DMS114 treated with DMSO at 0.1 percent for 48 hours (cell line): ENCODE results near the gene GOLIM4.

Experiments used
- DNase-seq: peaks from one replicate; lab custom pipeline; 2025; ENCODE audit not compliant: unreplicated experiment; lab: John Stamatoyannopoulos, UW

GOLIM4 gene

DNA sequence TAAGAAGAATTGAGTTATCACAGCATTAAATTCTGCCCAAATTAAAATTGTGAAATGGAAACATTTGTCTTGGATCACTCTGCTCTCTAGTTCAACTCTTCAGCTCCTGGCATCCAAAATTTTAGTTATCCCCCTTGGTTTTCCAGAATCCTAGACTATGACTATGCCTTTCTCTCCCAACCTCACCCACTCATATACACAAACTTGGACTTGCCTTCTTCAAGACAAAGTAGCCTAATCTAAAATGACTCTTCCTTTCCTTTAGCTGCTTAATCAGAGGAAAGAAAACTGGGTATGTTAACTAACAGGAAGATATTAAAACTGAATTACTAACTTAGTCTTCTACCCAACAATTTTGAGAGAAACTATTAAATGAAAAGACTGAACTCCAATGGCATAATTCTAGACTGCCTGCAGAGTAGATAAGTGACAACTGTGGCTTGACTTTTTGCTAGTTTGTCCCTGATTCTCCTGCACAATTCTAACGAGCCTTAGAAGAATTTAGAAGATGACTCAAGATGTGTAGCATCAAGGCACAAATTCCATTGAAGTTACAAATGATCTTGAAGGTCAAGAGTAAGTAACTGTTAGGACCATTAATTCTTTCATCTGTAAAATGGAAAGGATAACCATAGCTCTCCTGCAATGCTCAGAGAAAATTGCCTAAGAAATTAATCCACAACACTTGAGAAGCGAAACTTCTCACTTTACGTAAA is 5.2 kb upstream of the GOLIM4 start:
- no peak for DNase-seq

DNA sequence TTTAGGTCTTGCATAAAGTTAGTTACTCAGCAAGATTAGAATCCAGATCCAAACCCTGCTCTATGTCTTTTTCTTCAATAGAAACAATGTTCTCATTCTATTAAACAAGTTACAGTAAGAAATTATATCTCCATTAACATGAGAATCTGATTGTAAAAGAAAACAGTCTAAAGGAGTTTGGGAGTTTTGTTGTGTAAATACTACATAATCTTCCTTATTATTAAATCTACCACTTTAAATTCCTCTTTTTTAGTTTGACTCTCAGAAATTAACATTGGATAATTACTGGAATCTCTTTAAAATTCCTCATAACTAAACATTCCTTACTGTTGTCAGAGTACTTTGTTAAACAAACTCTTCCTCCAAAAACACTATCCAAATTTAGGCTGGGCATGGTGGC is 1.7 kb upstream of the GOLIM4 start:
- no peak for DNase-seq

DNA sequence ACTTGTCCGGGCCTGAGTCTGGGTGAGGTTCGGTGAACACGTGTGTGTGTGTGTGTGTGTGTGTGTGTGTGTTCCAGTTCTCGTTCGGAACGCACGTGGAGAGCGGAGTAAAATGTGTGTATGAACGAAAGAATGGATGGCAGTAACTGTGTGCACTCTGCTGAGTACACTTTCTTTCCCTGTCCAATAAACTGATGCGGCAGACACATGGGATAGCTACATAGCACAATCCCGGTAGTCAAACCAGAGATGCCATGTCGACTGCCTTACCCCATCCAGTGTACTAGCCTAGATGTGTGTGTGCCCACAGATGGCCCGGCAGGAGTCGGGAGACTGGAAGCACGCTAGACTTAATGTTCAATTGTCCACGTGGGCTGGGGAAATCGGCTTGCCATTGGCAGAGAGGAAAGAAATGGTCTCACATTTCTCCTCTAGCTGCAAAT is 507 bp upstream of the GOLIM4 start:
- DNase-seq, result peak; percentile 89

DNA sequence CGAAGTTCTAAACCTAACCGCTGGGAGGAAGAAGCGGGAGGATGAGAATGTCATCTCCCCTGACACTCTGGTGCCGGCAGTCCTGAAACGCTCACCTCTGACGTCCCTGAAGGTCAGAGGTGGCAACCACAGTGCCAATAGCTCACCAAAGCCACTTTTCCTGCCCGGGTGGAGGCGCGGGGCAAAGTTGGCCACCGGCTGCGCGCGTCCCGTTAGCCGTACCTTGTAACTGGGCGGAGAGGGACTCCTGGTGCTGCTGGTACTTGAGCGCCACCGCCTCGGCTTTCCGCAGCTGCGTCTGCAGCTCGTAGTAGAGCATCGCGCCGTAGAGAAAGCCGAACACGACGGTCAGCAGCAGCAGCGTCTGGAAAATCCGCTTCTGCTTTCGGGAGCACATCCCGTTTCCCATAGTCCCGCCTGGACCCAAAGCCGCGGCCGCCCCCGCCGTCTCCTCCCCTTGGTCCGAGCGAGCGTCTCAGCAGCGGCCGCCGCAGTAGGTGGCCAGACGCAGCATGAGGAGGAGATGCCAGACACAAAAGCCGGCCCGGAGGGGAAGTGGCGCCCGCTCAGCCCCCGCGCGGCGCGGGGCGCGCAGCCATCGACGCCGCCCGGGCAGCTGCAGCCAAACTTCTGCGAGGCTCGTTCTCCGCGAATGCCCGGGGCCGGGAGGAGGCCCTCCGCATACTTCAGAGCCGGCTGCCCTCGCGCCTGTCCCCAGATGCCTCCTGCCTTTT is 680 bp downstream of the GOLIM4 start:
- peak; percentile 62 for DNase-seq

DNA sequence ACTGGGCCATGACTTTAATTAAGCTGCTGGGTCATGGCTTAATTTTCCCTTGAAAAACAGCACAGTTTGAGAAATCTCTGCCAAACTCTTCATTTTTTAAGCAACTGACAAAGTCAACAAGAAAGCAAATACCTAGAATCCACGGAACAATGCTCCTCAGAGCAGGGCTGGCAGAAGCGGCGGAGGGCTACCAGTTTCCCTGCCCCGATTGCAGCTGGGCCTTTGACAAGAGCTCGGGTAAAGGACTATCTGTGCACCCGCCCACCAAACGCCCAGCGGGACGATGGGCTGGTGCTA is 1.2 kb downstream of the GOLIM4 start:
- DNase-seq, result no peak

DNA sequence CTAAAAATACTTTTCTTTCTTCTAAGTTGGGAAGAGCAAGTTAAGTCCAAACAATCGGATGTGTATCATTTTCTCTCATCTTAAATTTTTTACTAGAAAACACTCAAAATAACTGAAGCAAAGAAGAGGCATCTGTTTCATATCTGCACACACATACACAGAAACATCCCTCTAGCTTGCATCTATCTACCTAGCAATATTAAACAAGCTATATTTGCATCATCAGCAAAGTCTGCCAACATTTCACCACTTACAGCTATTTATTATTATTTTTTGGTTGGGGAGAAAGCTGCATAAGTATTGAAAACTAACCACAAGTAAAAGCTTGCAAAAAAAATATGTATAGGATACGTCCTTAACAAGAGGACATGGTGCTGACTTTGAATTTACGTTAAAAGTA is 1.9 kb downstream of the GOLIM4 start:
- no peak for DNase-seq

DNA sequence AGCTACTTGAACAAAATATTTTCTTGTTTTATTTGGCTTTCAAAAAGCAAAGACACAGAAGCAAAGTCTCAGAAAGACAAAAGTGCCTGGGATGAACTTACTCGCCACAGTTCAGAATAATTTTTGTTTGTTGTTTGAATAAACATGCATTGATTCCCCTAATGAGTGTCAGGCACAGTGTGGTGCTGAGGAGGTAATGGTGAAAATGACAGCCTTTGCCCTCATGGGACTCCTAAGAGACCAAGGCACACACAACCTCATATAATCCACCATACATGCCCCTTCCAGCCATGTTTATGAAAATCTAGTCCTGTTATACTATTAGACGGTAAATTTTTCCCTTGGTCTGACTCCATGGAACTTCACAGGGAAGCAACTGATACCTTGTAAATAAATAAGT is 2.5 kb downstream of the GOLIM4 start:
- no peak for DNase-seq

DNA sequence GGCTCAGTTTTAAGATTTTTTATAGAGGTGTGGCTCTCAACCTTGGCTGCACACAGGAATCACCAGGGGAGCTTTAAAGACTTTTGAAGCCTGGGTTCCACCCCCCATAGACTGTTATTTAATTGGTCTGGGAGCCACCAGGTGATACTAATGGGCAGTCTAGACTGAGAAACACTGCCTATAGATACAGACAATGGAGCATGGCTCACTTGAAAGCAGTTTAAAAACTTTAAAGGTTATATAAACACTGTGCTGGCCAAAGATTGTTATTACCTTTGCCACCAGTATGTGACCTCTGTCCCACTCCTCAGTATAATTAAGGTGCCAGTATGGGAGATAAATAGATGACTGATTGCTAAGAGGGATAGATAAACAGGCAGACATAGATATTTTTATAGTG is 3.8 kb downstream of the GOLIM4 start:
- no peak for DNase-seq

DNA sequence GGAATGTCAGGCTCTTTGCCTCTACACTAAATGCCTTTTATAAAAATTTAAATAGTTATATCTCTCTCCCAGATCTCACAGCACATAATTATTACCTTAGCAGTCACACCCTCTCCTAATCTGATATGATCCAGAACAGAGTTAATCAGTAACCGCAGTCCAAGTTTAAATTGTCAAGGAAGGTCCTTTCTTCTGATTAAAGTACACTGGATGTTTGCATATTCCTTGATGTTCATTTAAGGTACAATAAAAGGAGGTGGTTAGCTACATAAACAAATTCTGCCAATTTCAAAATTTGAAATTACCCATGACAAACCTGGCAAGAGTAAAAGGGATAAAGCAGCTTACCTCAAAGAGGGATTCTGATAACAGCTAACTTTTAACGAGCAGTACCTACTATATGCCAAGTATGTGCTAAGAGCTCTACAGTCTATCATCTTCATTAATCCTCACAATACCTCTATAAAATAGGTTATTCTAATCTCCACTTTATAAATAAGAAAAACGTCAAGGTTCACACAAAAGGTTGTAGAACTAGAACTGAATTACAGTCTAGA is 4.3 kb downstream of the GOLIM4 start:
- DNase-seq, result no peak

DNA sequence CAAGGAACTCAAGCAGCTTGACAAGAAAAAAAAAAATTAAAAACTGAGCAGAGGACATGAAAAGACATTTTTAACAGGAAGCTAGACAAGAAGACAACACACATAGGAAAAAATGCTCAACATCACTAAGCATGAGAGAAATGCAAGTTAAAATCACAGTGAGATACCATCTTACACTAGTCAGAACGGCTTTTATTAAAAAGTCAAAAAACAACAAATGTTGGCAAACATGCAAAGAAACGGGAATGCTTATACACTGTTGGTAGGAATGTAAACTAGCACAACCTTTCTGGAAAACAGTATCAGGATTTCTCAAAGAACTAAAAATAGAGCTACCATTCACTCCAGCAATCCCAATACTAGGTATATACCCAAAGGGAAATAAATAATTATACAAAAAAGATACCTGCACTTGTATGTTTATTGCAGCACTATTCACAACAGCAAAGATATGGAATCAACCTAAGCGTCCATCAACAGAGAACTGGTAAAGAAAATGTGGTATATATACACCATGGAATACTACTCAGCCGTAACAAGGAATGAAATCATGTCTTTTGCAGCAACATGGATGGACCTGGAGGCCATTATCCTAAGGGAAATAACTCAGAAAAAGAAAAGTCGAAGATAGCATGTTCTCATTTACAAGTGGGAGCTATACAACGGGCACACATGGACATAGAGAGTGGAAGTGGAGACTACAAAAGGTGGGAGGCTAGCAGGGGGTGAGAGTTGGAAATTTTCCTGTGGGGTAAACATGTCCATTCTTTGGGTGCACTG is 5.2 kb downstream of the GOLIM4 start:
- DNase-seq, result no peak

DNA sequence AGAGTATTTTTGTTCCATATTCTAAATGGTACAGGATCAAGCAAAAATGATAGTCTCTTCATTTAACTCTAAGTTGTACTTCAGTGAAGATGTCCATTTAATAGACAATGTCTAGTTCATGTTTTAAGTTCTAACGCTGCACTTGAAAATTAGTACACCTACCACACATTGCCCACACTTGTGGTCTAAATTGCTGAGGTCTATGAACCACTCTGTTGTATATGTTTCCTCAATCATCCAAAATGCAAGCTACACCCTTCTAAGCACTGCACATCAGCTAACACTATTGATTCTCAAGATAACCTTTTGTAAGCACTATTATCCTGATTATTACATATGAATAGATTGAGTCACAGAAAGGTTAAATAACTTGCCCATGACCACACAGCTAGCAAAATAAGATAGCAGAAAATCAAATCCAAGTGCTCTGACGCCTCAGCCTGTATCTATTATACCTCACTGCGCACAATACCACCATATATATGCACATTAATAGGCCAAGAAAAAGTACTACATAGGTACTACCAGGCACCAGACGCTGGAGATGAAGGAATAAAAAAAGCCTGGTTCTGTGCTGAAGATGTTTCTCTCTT is 6.4 kb downstream of the GOLIM4 start:
- no peak for DNase-seq

DNA sequence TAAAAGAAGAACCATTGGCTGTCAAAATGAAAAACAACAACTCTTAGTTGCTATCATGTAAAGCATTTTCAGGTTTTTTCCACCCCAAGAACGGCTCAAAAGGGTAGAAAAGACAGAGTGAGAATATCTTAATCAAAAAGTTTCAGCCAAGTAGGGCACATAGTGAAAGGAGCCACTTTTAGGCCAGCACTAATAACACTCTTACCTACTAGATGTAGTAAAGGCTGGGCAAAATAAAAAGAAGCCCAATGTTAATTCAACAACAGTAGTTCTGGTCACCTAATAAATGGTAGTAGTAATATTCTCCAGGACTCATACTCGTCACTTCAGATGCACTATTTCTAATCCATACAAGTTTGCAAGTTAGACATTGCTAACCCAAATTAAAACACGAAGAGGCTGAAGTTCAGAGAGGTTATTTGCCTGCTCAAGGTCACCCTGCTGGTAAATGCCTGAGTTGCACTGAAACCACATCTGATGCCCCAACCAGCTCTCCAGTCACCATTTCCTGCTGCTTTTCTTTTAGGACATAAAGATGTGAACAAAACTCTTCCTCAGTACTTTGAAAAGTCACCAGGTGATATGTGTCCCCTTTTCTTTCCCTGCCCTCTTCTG is 7.5 kb downstream of the GOLIM4 start:
- no peak for DNase-seq

DNA sequence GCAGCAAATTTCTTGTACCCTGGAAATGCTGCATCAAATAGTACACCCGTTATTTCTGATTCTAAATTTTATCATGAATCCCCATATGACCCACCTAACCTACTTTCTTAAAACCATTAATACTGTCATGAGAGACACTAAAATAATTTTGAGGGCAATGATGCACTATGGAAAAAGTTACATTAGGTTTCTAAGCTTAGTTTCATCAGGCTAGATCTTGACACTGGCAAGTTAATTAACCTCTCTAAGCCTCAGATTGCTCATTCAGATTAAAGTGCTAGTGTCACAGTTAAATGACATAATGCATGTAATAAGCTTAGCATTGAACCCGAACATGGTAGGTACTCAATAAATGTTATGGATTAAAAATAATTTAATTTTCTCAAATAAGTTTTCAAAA is 8.2 kb downstream of the GOLIM4 start:
- DNase-seq, result no peak

DNA sequence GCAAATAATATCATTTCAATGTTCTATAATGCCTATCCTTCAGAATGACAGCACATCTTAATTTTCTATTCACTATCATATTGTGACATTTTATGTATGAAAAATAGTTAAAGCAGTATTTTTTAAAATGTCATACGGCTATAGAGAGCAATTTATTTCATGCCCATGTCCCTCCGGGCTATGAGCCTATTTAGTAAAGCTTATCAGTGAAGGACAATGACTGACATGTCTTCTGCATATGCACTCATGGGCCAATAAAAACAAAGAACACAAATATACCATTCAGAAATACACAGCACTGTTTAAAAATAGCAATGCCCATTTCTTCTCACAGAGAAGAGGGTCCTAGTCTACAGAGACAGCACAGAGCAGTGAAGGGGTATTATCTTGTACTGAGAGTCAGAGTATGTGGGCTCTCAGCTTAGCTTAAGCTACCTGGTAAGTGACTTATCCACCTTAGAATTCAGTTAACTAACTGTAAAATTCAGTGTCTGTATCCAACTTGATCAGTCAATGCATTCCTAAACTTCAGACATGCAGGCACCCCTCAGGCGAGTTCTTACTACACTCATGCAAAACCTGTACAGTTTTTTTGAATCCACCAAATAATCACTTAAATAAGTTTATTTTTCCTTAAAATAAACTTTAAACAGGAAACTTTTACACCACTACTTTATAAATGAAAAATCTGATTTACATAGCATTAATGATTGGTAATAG is 9.0 kb downstream of the GOLIM4 start:
- DNase-seq, result no peak

DNA sequence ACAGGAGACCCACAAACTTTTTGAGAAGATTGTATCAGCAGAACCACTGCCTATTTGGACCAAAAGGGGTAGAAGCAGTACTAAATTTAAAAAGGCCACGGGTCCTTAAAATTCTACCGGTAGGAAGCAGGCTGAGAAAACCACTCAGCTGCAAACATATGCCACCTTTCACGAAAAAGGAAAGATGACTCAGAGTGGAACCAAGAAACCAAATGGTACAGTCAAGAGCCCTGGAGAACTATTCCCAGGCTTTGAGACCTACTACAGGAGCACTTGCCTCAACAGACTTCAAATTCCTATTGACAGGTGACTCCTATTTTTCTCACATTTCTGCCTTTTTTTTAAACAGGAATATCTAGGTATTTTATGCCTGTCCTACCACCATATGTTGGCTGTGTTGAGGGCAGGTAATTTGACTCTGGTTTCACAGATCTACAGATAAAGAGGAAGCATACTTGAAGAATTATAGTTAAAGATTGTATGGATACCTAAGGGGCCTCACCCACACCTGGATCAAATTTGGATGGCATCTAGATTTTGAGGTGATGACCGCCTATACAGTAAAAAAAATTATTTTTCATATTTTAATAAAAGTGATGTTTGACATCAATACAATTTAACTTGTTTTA is 10.1 kb downstream of the GOLIM4 start:
- no peak for DNase-seq

DNA sequence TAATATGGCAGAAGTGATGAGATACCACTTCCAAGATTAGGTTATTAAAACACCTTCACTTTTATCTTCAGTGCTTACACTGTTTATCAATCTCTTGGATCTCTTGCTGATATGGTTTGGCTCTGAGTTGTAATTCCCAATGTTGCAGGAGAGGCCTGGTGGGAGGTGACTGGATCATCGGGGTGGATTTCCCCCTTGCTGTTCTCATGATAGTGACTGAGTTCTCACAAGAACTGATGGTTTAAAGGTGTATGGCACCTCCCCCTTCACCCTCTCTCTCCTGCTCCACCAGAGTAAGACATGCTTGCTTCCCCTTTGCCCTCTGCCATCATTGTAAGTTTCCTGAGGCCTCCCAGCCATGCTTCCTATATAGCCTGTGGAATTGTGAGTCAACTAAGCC is 11.8 kb downstream of the GOLIM4 start:
- no peak for DNase-seq

DNA sequence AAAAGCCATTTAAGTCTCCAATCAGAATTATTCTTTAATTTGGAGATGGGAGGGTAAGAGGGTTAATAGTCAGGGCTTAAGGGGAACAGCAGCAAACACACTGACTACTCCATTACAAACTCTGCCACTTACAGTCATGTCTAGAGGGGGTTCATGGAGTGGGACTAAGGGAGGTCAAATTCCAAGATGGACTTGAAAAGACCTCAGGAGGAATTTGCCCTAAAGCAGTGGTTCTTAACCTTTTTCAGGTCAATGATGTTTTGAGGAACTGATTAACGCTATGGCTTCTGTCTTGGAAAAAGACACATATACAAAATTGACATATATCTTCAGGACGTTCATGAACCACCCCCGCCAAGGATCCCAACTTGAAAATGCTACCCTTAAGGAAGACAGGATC is 13.9 kb downstream of the GOLIM4 start:
- DNase-seq, result no peak

DNA sequence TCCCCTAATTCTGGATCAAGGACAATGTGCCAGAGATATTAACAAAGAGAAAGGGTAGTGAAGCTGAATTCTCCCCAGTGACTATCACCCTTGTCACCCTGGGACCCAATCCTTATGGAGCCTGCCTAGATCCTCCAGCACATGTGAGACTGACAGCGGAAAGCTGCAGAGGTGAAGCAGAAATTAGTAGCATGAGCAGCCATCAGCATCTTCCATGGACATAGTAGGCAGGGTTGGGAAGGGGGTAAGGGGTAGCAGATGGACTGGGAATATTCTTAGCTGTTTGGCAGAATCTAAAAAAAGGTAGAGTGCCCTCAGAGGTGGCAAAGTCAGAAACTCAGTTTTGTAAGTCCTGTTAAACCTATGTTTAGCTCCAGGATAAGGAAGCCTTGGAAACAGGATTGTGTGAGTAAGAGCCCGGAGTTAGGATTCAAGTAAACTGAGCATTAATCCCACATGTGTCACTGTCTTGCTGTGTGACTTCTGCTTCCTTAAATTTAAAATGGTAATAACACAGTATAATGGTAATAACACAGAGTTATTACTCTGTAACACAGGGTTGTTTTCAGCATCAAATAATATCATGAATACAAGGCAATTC is 14.5 kb downstream of the GOLIM4 start:
- DNase-seq, result no peak

DNA sequence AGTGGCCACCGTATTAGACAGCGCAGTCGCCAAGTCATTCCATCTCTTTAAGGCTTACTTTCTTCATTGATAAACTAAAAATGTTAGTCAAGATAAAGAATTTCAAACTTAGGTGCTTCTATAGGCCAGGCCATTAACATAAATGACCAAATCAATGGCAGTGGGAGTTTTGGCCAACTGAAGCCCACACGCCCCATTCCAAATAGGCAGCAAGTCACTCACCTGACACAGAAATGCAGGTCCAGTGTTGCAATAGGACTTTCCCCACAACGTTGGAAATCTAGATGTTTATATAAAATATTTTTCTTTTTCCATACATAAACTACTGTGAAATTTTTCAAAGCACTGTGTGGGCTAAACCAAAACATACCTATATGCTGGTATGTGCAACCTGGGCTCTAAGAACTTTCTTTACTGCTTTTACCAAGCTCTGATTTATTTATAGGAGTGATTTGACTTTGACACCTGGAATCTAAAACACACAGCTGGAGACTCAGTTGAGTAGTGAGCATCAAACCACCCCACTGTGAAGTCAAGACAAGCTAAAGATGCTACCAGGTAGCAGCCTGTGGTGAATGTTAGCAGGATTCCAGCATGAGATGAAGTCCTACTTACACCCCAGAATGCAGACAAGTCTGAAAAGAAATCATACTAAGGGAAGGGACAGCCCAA is 15.1 kb downstream of the GOLIM4 start:
- no peak for DNase-seq
